CD4-positive, alpha-beta T cell treated with Interleukin-6 at 100 ng/mL for 8 hours (primary cell): ENCODE results near the gene TPK1.

ENCODE experiments used
- DNase-seq: peaks from one replicate; pipeline ENCODE4 v3.0.0-alpha.2; 2020; ENCODE audit warnings: mixed read lengths, low spot score

TPK1 gene

DNA sequence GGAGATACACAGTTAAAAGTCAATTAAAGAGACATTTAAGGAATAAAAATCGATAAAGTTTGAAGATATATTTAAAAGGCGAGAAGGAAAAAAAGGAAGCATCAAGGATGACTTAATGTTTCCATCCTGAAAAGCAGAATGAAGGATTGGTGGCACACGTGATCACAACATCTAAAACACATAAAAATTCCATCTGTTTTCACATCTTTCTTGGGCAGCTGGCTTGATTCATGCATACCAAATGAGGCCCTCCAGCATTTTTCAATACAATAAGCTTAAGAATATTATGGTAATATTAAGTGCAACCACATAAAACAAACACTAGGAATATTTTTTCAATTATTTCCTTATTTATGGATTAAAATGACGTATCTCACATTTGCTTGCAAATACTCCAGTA lies 112.6 kb downstream of the TPK1 start:
- DNase-seq: no peak

DNA sequence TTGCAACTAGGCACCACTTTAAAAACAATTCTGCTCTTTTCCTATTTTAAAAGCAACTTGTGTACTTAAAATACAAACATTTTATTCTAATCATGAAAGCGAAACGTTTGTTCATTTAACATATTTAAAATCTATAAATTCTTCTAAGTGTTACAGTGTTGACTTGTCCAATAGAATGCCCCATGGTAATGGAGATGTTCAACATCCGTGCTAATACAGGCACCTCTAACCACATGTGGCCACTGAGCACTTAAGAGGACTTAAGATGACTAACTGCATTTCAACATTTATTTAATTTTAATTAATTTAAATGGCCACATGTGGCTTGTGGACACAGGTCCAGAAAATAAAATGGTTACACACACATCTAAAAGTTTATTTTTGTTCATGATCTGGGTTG lies 115.1 kb downstream of the TPK1 start:
- DNase-seq: no peak

DNA sequence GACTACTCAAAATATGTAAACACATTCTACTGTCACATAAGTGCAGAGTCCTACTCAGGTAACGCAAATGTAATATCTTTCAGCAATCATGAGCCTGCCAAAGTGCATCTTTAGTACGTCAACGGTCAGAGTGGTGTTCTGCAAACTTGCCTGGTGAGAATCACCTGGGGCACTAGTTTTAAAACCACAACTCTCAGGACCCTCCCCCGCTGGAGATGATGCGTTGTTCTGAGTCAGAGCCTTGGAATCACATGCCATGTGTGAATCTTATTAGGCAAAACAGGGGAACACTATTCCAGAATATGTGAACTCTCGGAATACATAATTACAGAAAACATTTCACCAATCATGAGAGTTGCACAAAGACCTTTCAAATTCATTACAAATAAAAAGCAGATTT lies 115.7 kb downstream of the TPK1 start:
- DNase-seq: no peak

DNA sequence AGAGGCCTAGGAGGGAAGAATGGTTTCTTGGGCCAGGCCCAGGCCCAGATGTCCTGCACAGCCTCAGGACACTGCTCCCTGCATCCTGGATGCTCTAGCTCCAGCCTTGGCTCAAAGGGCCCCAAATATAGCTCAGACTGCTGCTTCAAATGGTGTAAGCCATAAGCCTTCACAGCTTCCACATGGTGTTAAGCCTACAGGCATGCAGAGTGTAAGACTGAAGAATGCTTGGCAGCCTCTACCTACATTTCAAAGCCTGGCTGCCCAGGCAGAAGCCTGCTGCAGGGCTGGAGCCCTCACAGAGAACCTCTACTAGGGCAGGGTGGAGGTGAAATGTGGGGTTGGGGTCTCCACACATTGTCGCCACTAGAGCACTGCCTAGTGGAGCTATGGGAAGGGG lies 118.1 kb downstream of the TPK1 start:
- DNase-seq: no peak

DNA sequence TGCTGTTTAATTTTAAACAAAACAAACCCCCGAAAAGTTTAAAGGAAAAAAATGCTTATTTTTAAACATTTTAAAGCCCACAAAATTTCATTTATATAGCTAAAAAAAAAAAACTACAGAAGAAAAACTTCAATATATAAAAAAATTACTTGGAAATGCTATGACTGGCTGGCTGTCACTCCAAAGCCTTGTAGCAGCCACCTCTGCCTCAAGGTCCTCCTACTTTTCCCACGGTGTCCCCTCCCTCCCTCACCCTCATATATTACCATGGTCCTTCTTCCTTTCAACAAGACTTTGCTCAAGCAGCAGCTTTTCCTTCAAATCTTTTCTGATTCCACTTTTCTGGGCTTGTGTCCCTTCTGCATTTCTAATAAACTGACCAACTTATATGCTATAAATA lies 122.0 kb downstream of the TPK1 start:
- DNase-seq: no peak

- DNase-seq: no peak
Measured at GRCh38 chr7:144710791-144711190, 125.1 kb downstream of the TPK1 start.

- DNase-seq: no peak
Measured at GRCh38 chr7:144709066-144709465, 126.8 kb downstream of the TPK1 start.

DNA sequence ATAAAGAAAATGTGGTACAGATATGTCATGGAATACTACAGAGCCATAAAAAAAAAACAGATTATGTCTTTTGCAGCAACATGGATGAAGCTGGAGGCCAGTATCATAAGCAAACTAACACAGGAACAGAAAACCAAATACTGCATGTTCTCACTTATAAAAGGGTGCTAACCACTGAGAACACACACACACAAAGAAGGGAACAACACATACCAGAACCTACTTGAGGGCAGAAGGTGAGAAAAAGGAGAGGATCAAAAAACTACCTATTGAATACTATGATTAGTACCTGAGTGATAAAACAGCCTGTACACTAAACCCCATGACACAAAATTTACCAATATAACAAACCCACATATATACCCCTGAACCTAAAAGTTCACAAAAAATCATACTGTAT lies 144.6 kb downstream of the TPK1 start:
- no peak for DNase-seq

- no peak for DNase-seq
Measured at GRCh38 chr7:144682581-144683280, 153.1 kb downstream of the TPK1 start.

- no peak for DNase-seq
Measured at GRCh38 chr7:144676492-144676891, 159.4 kb downstream of the TPK1 start.

DNA sequence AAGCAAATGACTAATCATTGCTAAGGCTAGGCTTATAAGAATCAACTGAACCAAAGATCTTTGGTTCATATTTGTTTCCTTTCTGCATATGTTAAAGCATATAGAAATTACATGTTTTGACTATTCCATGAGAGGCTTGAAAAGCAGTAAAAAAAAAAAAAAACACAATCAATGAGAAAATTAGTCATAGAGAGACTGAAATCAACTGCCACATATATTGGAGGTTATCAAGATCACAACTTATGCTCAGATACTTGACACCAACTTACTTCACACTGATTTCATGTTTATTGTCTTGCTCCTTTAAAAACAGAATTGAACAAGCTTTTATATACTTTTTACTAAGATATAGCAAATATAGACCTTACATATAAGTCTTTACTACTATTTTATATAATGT lies 161.3 kb downstream of the TPK1 start:
- no peak for DNase-seq

GRCh38 chr7:144672869-144673268 lies 163.0 kb downstream of the TPK1 start:
- no peak for DNase-seq

- no peak for DNase-seq
Measured at GRCh38 chr7:144671429-144671828, 164.4 kb downstream of the TPK1 start.

DNA sequence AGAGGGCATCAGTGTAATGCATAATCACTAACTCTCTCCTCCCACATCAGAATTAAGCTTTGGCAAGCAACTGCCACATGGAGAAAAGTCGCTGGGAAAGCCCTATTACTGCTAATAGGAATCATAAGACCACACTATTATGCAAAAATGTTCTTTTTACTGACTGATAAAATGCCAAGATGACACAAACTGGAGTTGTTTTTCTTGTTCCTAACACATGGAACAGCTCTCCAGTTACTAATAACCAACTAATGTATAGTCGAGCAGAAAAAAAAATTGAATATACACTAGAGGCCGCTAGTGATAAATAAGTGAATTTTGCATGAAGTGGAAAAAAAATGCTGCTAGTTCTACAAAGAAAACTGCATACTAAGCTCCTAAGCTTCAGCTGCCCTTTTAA lies 165.6 kb downstream of the TPK1 start:
- DNase-seq: no peak

GRCh38 chr7:144668503-144668902 lies 167.3 kb downstream of the TPK1 start:
- DNase-seq: no peak

DNA sequence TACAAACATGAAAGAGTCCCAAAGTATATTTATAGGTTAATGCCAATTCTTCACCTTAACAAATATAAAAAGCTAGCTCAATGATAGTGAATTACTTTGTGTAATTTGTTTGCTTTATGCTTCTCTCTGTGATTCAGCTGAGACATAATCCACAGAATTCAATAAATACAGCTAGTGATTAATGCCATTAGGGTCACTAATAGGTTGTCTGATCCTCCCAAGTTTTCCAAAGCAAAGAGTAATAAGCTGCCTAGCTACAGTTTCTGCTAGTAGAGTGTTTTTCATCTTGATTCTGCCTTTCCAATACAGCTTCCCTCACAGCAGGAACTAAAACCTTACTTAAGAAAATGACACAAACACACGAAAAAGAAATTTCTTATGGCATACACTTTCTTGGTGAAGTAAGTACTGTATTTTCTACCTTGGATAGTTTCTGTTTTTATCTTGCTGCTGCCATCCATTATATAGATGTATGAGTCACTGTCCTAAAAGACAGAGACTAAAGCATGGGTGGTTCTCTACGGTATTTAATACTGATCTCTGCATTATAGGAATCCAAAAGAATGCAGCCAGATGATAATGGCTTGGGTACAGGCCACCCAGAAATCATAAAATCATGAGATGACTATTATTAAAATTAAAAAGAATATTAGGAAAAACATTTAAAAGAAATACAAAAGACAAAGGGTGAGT lies 170.0 kb downstream of the TPK1 start:
- DNase-seq: no peak

DNA sequence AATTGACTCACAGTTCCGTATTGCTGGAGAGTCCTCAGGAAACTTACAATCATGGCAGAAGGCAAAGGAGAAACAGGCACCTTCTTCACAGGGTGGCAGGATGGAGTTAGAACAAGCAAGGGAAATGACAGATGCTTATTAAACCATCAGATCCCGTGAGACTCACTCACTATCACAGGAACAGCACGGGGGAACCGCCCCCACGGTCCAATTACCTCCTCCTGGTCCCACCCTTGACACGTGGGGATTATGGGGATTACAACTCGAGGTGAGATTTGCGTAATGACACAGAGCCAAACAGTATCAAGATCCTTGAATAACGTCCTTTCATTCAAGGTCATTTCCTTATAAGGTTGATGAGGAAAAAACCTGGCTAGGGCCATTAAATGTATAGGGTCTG lies 176.6 kb downstream of the TPK1 start:
- DNase-seq: no peak

- no peak for DNase-seq
Measured at GRCh38 chr7:144656965-144657517, 178.8 kb downstream of the TPK1 start.

GRCh38 chr7:144653449-144653848 lies 182.4 kb downstream of the TPK1 start:
- DNase-seq: no peak

GRCh38 chr7:144650439-144650838 lies 185.4 kb downstream of the TPK1 start:
- no peak for DNase-seq

DNA sequence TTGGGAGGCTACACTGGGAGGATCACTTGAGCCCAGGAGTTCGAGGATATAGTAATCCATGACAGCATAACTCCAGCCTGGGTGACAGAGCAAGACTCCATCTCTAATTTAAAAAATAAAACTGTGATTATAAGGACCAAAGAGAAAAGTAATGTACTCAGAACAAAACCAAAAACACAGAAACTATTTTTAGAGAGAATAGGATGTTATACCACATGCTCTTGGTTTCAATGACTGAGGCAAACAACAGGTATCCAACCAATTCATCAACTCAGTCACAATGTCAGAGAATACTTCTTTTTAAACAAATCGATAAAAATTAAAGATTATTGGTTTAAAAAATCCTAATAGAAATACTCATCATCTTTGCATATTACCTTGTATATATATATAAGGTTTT lies 186.7 kb downstream of the TPK1 start:
- no peak for DNase-seq

- DNase-seq: no peak
Measured at GRCh38 chr7:144641389-144642044, 194.3 kb downstream of the TPK1 start.

- no peak for DNase-seq
Measured at GRCh38 chr7:144632724-144633123, 203.1 kb downstream of the TPK1 start.
